GM18517 (cell line): ENCODE data around the gene ICA1.

Experiments used
- ATAC-seq: cut with Tn5 transposase; IDR thresholded peaks from one replicate; pipeline ENCODE4 v1.9.1; 2021; ENCODE audit warnings: mild to moderate bottlenecking, moderate library complexity; ENCODE audit not compliant: unreplicated experiment

The ICA1 gene

DNA sequence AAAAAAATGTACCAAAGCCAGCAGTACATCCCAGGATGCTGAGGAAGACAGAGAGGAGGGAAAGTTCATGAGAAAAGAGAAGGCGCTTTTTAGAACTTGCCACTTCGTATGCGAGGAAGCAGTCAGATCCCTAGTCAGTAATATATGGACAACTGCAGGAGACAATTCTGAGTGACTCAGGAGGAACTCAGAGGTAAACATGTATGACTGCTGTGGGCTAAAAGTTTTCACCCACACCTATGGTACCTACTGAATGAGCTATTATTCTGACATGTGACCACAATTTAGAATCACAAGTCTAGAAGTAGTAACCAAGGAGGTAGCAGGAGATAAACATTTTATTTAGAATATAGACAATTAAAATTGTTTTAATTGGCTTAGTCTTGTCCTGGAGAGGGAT, 126.5 kb downstream of the ICA1 start:
- ATAC-seq: no peak

DNA sequence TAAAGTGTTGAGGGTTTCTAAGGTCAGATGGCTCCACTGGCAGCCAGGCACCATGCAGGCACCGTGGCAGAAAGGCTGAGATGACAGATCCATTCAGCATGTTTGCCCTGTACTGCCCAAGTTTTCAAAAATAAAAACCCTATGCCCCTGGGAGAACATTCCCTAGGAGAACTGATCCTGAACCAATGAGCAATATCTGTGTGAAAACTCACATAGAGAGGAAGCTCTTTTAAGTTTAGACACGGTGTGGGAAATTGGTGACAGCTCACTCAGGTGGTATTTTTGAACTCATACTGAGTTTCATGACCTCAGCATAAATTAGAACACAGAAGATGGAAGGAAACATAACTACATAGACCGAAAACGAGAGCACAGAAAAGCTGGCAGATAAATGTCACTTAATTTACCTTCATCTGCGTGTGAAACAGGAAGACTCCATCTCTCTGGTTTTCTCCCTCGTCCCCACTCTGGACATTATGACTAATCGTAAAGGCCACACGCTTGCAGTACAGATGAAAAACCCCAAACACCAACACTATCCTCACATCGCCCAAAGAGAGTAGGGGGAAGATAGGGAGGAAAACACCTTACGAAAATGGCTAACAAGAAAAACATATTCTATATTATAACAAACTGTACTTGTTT, 127.8 kb downstream of the ICA1 start:
- ATAC-seq: peak; percentile 64

DNA sequence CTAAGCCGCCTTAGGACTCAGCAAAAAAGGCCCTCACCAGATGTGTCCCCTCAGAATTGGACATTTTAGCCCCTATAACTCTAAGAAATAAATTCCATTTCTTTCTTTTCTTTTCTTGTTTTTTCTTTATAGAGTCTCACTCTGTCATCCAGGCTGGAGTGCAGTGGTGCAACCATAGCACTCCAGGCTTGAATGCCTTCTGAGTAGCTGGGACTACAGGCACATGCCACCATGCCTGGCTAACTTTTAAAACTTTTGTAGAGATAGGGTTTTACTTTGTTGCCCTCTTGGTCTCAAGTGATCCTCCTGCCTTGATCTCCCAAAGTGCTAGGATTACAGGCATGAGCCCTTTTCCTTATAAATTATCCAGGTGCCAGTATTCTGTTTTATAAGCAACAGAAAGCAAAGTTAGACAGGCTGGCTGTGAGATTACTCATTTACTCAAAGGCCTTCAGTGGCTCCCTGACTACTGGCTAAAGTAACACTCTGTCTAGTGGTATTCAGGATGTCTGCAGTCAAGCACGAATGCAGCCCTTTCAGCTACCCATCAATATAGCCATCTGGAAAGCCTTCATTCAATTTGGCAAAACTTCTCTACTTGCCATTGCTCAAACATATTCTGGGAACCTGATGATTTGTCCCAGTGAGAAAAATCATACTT, 128.6 kb downstream of the ICA1 start:
- ATAC-seq: no peak

GRCh38 chr7:8131694-8132605, 130.0 kb downstream of the ICA1 start:
- ATAC-seq: peak; percentile 51

DNA sequence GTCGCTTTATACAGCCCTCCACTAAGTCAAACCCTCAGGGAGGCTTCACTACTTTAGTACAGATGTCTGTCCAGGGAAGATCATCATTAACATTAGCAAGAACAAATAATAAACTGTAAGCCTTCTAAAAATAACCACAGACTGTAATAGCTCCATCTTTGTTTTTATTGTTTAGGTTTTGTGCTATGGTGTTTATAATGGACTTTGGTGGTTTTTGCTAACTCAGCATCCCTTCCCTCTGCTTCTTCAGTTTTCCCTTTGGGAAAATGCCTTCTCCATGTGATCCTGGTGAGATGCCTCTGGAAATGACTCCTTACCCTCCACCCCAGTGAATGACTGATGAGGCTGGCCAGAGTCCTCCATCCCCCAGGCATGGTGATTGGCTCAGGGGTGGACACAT, 131.3 kb downstream of the ICA1 start:
- ATAC-seq: no peak

- no peak for ATAC-seq
Observed at GRCh38 chr7:8129318-8129659, 132.7 kb downstream of the ICA1 start.

GRCh38 chr7:8128449-8129317, 133.3 kb downstream of the ICA1 start:
- ATAC-seq: no peak

DNA sequence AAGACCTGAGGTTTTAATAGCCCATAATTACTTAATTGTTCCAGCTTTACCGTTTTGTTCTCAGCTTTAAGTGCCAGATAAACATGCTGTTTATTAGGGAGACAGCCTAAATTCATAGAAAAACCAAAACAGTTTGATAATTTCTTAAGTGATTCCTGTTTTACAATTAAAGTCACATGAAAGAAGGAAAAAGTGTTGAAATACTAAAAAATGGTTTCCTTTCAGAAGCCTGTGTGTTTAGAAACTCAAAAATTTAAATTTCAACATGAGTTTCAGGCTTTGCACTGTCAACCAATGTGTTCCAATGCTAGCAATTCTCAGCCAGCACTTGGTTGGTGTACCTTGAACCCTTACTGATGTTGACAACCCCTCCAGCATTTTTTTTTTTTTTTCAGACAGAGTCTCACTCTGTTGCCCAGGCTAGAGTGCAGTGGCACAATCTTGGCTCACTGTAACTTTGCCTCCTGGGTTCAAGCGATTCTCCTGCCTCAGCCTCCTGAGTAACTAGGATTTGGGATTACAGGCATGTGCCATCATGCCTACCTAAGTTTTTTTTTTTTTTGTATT, 135.3 kb downstream of the ICA1 start:
- no peak for ATAC-seq

- peak; percentile 79 for ATAC-seq
Observed at GRCh38 chr7:8125680-8126444, 136.1 kb downstream of the ICA1 start.

DNA sequence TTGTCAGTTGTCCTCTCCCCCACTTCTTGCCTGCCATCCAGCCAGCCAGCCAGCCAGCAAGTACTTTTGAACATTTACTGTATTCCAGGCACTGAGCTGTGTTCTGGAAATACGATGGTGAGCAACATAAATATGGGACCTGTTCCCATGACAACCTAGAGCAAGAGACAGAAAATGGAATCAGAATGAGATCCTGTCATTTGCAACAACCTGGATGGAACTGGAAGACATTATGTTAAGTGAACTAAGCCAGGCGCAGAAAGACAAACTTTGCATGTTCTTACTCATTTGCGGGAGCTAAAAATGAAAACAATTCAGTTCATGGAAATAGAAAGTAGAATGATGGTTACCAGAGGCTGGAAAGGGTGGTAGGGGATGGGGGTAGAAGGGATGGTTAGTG, 140.7 kb downstream of the ICA1 start:
- ATAC-seq: no peak

GRCh38 chr7:8120390-8121058, 141.4 kb downstream of the ICA1 start:
- ATAC-seq: no peak

DNA sequence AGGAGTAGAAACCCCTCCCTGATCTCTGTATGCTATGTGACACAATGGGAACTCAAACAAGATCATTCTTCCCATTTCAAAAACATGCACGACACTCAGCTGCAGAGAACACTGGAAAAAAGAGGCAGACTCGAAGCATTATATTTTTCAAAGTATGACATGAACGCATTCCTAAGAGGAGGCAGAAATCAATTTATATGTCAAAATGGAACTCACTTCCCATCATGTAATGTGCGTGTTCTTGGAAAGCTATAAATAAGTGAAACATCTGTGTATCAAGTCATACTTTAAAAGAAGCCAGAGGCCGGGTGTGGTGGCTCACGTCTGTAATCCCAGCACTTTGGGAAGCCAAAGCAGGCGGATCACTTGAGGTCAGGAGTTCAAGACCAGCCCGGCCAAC, 142.7 kb downstream of the ICA1 start:
- ATAC-seq: no peak

DNA sequence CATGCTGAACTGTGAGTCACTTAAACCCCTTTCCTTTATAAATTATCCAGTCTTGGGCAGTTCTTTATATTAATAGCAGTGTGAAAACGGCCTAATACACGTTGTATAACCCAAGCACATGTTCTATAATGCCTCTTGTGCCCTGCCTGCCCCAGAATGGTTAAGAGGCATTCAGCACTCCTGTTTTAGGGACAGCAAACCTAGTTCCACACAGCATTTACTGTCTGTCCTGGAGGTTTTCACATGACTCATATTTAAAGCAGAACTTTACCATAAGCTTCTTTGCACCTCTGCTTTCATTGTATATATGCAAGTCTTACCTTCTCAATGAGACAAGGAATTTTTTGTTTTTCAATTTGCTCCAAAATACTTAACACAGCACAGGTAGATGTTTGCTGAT, 144.8 kb downstream of the ICA1 start:
- no peak for ATAC-seq

GRCh38 chr7:8115547-8116402, 146.2 kb downstream of the ICA1 start:
- ATAC-seq: peak; percentile 98

DNA sequence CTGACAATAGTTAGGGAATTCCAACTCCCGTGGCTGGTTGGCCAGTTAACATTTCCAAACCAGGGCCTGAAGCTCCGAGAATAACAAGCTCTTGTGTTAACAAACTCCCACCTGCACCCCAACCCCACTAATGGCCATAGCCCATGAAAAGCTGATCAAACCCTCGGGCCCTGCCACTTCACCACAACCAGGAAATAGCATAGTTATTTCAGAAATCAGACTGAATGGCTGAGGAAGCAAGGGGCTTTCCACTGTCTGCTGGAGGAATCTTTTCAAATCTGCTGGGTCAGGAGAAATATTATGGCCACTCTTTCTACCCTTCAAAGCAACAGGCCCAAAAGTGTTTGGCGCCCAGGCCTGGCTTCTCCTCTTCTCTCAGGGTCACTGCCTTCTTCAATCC, 147.8 kb downstream of the ICA1 start:
- ATAC-seq: no peak

GRCh38 chr7:8113184-8113583, 148.8 kb downstream of the ICA1 start:
- no peak for ATAC-seq

DNA sequence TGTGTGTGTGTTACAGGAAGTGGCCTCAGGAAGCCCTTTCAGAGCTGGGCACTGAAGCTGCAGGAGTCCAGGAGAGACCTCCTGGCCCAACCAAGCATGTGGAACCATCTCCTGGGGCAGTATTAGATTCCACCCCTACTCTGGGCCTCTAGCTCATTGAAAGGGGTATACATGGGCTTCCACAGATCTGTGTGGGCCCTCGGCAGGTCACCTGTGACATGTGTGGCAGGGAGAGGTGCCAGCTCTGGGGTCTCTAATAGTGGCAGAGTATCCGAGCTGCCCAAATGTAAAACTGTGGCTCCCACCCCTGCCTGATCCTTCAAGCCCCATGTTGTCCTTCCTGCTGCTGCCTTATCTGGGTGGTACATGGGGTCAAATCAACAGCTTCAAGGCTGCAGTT, 149.3 kb downstream of the ICA1 start:
- no peak for ATAC-seq

GRCh38 chr7:8111282-8111960, 150.5 kb downstream of the ICA1 start:
- no peak for ATAC-seq
